SK-N-MC (cell line): Measurements from ENCODE around the gene GSTM4.

Experiments
- EZH2 ChIP-seq: fragments of 200-600 bp; sonication (generic); IDR thresholded peaks from one replicate; pipeline ENCODE4 v1.6.1; 2017; ENCODE audit warnings: antibody characterized with exemption
- FOXP2 ChIP-seq: optimal IDR thresholded peaks from 2 replicates; pipeline ENCODE3; 2011; ENCODE audit warnings: mild to moderate bottlenecking, moderate library complexity; ENCODE audit not compliant: insufficient read depth; ENCODE audit errors: extremely low read length, control extremely low read depth
- POLR2AphosphoS5 ChIP-seq: IDR thresholded peaks from 2 replicates; pipeline ENCODE4 v1.6.1; 2012; ENCODE audit warnings: mild to moderate bottlenecking, low read depth, low read length, borderline replicate concordance

DNA sequence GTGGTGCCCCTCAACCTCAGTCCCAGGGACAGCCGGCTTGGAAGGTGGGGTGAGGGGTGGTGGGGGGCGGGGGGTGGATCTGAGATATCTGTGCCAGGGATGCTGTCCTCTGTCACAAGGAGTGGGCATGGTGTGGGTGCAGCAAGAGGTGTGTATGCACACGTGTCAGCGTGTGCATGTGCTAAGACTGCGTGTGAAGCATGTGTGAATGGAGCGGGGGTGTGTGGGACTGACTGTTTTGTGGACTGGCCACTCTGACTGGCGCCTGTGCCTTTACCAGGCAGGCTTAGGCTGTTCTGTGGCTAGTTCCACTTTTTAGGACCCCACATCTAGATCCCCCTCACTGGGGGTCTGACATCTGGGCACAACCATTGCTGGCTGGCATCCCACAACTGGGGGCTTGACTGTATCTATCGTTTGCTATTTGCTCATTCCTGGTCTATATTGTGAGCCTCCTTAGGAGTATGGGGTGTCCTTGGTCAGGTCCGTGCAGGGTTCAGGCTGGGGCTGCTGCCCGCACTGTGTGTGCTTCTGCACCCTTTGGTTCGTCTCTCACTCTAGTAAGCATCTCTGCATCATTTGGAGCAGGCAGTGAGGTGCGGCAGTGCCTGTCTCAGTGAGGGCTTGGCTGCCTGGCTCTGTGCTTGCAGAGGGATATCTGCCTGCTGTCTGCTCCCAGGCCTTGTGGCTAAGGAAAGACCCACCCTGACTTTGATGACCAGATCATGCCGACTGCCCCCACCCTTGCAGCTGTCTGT is 34.3 kb upstream of the GSTM4 start:
- no peak for TF ChIP-seq POLR2AphosphoS5
- no peak for TF ChIP-seq EZH2
- no peak for TF ChIP-seq FOXP2
